Mesenchymal stem cell (in vitro differentiated cells and primary cell): ENCODE results near the gene VIPR2.

Source experiments
- DNase-seq: peaks from one replicate; pipeline ENCODE4 v3.0.0-alpha.2; 2013
- H2AFZ ChIP-seq: one replicate; pipeline ENCODE4 v1.6.1; 2013; ENCODE audit warnings: low read depth, mild to moderate bottlenecking, control low read depth, inconsistent platforms, low read length, moderate library complexity
- H2AK5ac ChIP-seq: 2 replicates; pipeline ENCODE4 v1.6.1; 2013; ENCODE audit warnings: low read length, moderate library complexity, mild to moderate bottlenecking, inconsistent platforms; ENCODE audit not compliant: severe bottlenecking
- H2BK120ac ChIP-seq: one replicate; pipeline ENCODE4 v1.6.1; 2013; ENCODE audit warnings: low read depth, mild to moderate bottlenecking, inconsistent platforms, low read length, moderate library complexity
- H2BK12ac ChIP-seq, 2 experiments: one replicate each; pipeline ENCODE4 v1.6.1; 2013; ENCODE audit warnings: inconsistent platforms in 2 of 2, low read length in 2 of 2, mild to moderate bottlenecking in 2 of 2, moderate library complexity in 2 of 2, control low read depth in 1 of 2
- H2BK15ac ChIP-seq: one replicate; pipeline ENCODE4 v1.6.1; 2013; ENCODE audit warnings: mild to moderate bottlenecking, low read depth, inconsistent platforms; ENCODE audit not compliant: poor library complexity, severe bottlenecking
- H2BK5ac ChIP-seq: 2 replicates; pipeline ENCODE4 v1.6.1; 2013; ENCODE audit warnings: low read depth, mild to moderate bottlenecking, low read length, control low read depth, inconsistent platforms; ENCODE audit not compliant: poor library complexity, severe bottlenecking
- H3K14ac ChIP-seq, 2 experiments: one replicate each; pipeline ENCODE4 v1.6.1; 2013; ENCODE audit warnings: inconsistent platforms in 2 of 2, low read length in 2 of 2, control low read depth in 1 of 2, mild to moderate bottlenecking in 1 of 2, moderate library complexity in 1 of 2
- H3K18ac ChIP-seq, 2 experiments: one replicate each; pipeline ENCODE4 v1.6.1; 2013; ENCODE audit warnings: inconsistent platforms in 2 of 2, low read length in 2 of 2, control low read depth in 1 of 2, low read depth in 1 of 2, mild to moderate bottlenecking in 1 of 2
- H3K23ac ChIP-seq, 2 experiments: one replicate each; pipeline ENCODE4 v1.6.1; 2013; ENCODE audit warnings: inconsistent platforms in 2 of 2, low read length in 2 of 2, mild to moderate bottlenecking in 2 of 2, moderate library complexity in 2 of 2, control low read depth in 1 of 2
- H3K27ac ChIP-seq: 2 replicates; pipeline ENCODE4 v1.5.1; 2013; ENCODE audit warnings: mild to moderate bottlenecking, moderate library complexity, low read length, control low read depth, inconsistent platforms; ENCODE audit not compliant: poor library complexity, severe bottlenecking
- H3K27me3 ChIP-seq, 2 experiments: 2 replicates each; pipeline versions ENCODE4 v1.6.1 to v1.7.0; 2013; ENCODE audit warnings: low read length in 2 of 2, mild to moderate bottlenecking in 2 of 2, moderate library complexity in 2 of 2, control low read depth in 1 of 2, inconsistent platforms in 1 of 2; ENCODE audit not compliant: control insufficient read depth in 1 of 2, insufficient read depth in 1 of 2
- H3K36me3 ChIP-seq, 2 experiments: 2 replicates each; pipeline versions ENCODE4 v1.6.1 to v1.7.0; 2013; ENCODE audit warnings: low read length in 2 of 2, control low read depth in 1 of 2, inconsistent platforms in 1 of 2, low read depth in 1 of 2, mild to moderate bottlenecking in 1 of 2; ENCODE audit not compliant: insufficient read depth in 2 of 2, control insufficient read depth in 1 of 2
- H3K4ac ChIP-seq, 2 experiments: one replicate each; pipeline ENCODE4 v1.6.1; 2013; ENCODE audit warnings: inconsistent platforms in 2 of 2, low read length in 2 of 2, mild to moderate bottlenecking in 2 of 2, moderate library complexity in 2 of 2, control low read depth in 1 of 2, low read depth in 1 of 2
- H3K4me1 ChIP-seq: 2 replicates; pipeline ENCODE4 v1.6.1; 2013; ENCODE audit warnings: low read depth, low read length, control low read depth; ENCODE audit not compliant: control insufficient read depth, insufficient read depth
- H3K4me2 ChIP-seq: 2 replicates; pipeline ENCODE4 v1.6.1; 2013; ENCODE audit warnings: low read length, mild to moderate bottlenecking, inconsistent platforms; ENCODE audit not compliant: poor library complexity, severe bottlenecking
- H3K4me3 ChIP-seq, 2 experiments: 2 replicates each; pipeline versions ENCODE4 v1.5.1 to v1.7.0; 2013; ENCODE audit warnings: low read length in 2 of 2, mild to moderate bottlenecking in 2 of 2, control low read depth in 1 of 2, low read depth in 1 of 2; ENCODE audit not compliant: insufficient read depth in 1 of 2
- H3K79me1 ChIP-seq: replicated peaks from 2 replicates; pipeline ENCODE4 v1.6.1; 2013; ENCODE audit warnings: mild to moderate bottlenecking, control low read depth, low read length, inconsistent platforms; ENCODE audit not compliant: poor library complexity, severe bottlenecking
- H3K9ac ChIP-seq: 2 replicates; pipeline ENCODE4 v1.7.0; 2013; ENCODE audit warnings: mild to moderate bottlenecking, low read length, moderate library complexity
- H3K9me3 ChIP-seq: 2 replicates; pipeline ENCODE4 v1.7.0; 2013; ENCODE audit warnings: mild to moderate bottlenecking, low read length; ENCODE audit not compliant: control insufficient read depth
- H4K8ac ChIP-seq: one replicate; pipeline ENCODE4 v1.6.1; 2013; ENCODE audit warnings: inconsistent platforms, mild to moderate bottlenecking, low read length, moderate library complexity
- H4K91ac ChIP-seq: one replicate; pipeline ENCODE4 v1.6.1; 2013; ENCODE audit warnings: mild to moderate bottlenecking, low read length, inconsistent platforms
- WGBS: methylation state at CpG from one replicate; pipeline ENCODE4 v1.1.7; 2013; ENCODE audit warnings: mixed read lengths; 5-methylcytosine and 5-hydroxymethylcytosine counted together

Gene VIPR2

GRCh38 chr7:159047536-159047935 lies 97.1 kb downstream of the VIPR2 start:
- Histone ChIP-seq H3K4me1 (no peaks in the 10 kb centered on the region), H2AK5ac (no peak overlapping the region), H3K23ac (no peak overlapping the region), H2BK5ac (no peak overlapping the region), H2BK15ac (no peak overlapping the region), H4K8ac (no peak overlapping the region), H3K9me3 (peaks cover 4% of the 10 kb centered on the region), H2BK120ac (no peak overlapping the region), H3K18ac (no peak overlapping the region), H3K14ac (no peak overlapping the region), H2AFZ (no peak overlapping the region), H3K27me3 (peaks cover 0 to 10% of the 10 kb centered on the region in 2 experiments), H3K9ac (no peak overlapping the region), H3K27ac (no peak overlapping the region), H2BK12ac (no peak overlapping the region), H3K79me1 (no peaks in the 10 kb centered on the region), H3K36me3 (no peaks in the 10 kb centered on the region), H3K4me3 (no peak overlapping the region), H3K4me2 (no peak overlapping the region), H3K4ac (no peak overlapping the region), H4K91ac (no peak overlapping the region)
- DNase-seq = no peak
- WGBS = 53% methylated on average over 2 of the region's 2 CpGs

GRCh38 chr7:159046300-159046699 lies 98.4 kb downstream of the VIPR2 start:
- peaks cover 0 to 10% of the 10 kb centered on the region in 2 experiments for H3K27me3 ChIP-seq
- no peak overlapping the region for H3K9ac ChIP-seq
- H2BK120ac ChIP-seq = no peak overlapping the region
- no peak overlapping the region for H3K27ac ChIP-seq
- H2AK5ac ChIP-seq = no peak overlapping the region
- no peaks in the 10 kb centered on the region for H3K36me3 ChIP-seq
- DNase-seq = no peak
- no peak overlapping the region for H3K18ac ChIP-seq
- no peak overlapping the region for H3K4me2 ChIP-seq
- H2BK5ac ChIP-seq = no peak overlapping the region
- H3K4me1 ChIP-seq = no peaks in the 10 kb centered on the region
- WGBS = 91% methylated on average over 6 of the region's 6 CpGs
- H2AFZ ChIP-seq = no peak overlapping the region
- no peak overlapping the region for H4K91ac ChIP-seq
- H3K79me1 ChIP-seq = no peaks in the 10 kb centered on the region
- H3K23ac ChIP-seq = no peak overlapping the region
- H3K4me3 ChIP-seq = no peak overlapping the region
- no peak overlapping the region for H2BK12ac ChIP-seq
- no peak overlapping the region for H3K14ac ChIP-seq
- H4K8ac ChIP-seq = no peak overlapping the region
- H3K4ac ChIP-seq = no peak overlapping the region
- no peak overlapping the region for H2BK15ac ChIP-seq
- no peaks in the 10 kb centered on the region for H3K9me3 ChIP-seq

- DNase-seq = no peak
- Histone ChIP-seq H2AFZ (no peak overlapping the region), H3K4me3 (no peak overlapping the region), H2AK5ac (no peak overlapping the region), H2BK15ac (no peak overlapping the region), H3K4me1 (no peaks in the 10 kb centered on the region), H3K23ac (no peak overlapping the region), H3K4ac (no peak overlapping the region), H3K27ac (no peak overlapping the region), H4K91ac (no peak overlapping the region), H3K36me3 (no peaks in the 10 kb centered on the region), H3K4me2 (no peak overlapping the region), H2BK5ac (no peak overlapping the region), H3K9ac (no peak overlapping the region), H2BK120ac (no peak overlapping the region), H3K14ac (no peak overlapping the region), H3K27me3 (peaks cover 0 to 10% of the 10 kb centered on the region in 2 experiments), H4K8ac (no peak overlapping the region), H2BK12ac (no peak overlapping the region), H3K9me3 (no peaks in the 10 kb centered on the region), H3K79me1 (no peaks in the 10 kb centered on the region), H3K18ac (no peak overlapping the region)
- WGBS = 97% methylated on average over 1 of the region's 1 CpG
Observed at GRCh38 chr7:159045839-159046238, 98.8 kb downstream of the VIPR2 start.

GRCh38 chr7:159042581-159043101 lies 102.0 kb downstream of the VIPR2 start:
- H2BK5ac ChIP-seq = no peak overlapping the region
- no peak overlapping the region for H3K23ac ChIP-seq
- no peak overlapping the region for H2AK5ac ChIP-seq
- H3K14ac ChIP-seq = no peak overlapping the region
- H3K36me3 ChIP-seq = no peaks in the 10 kb centered on the region
- no peaks in the 10 kb centered on the region for H3K4me1 ChIP-seq
- H3K4ac ChIP-seq = no peak overlapping the region
- no peak overlapping the region for H4K8ac ChIP-seq
- H3K4me3 ChIP-seq = no peak overlapping the region
- DNase-seq = no peak
- H4K91ac ChIP-seq = no peak overlapping the region
- no peak overlapping the region for H2BK12ac ChIP-seq
- no peak overlapping the region for H3K4me2 ChIP-seq
- H3K27me3 ChIP-seq = no peaks in the 10 kb centered on the region
- H2AFZ ChIP-seq = no peak overlapping the region
- 81% methylated on average over 5 of the region's 5 CpGs for WGBS
- H3K18ac ChIP-seq = no peak overlapping the region
- H2BK120ac ChIP-seq = no peak overlapping the region
- no peak overlapping the region for H2BK15ac ChIP-seq
- H3K79me1 ChIP-seq = no peaks in the 10 kb centered on the region
- H3K27ac ChIP-seq = no peak overlapping the region
- no peak overlapping the region for H3K9ac ChIP-seq
- H3K9me3 ChIP-seq = no peaks in the 10 kb centered on the region
